NCI-H748 treated with DMSO at 0.1 percent for 48 hours (cell line): ENCODE data around the gene USP26.
"Not testable (repeated sequence)": the region's sequence is repeated elsewhere in the genome, so short reads cannot be mapped to it uniquely, and the experiment has no call there.

ENCODE experiments used
- DNase-seq: peaks from one replicate; lab custom pipeline; 2025; lab: John Stamatoyannopoulos, UW

USP26 gene

DNA sequence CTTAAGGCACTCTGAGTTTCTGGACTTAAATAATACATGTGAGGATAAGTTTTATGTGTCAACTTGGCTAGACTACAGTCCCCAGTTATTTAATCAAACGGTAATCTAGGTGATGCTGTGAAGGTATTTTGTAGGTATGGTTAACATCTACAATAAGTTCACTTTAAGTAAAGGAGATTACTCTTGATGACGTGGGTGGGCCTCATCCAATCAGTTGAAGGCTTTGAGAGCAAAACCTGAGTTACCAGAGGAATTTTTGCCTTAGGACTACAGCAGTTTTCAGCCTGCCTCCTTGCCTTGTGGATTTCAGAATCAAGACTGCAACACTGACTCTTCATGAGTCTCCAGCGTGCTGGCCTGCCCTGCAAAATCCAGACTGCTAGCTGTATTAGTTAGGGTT is 78.7 kb downstream of the USP26 start:
- DNase-seq = no peak

DNA sequence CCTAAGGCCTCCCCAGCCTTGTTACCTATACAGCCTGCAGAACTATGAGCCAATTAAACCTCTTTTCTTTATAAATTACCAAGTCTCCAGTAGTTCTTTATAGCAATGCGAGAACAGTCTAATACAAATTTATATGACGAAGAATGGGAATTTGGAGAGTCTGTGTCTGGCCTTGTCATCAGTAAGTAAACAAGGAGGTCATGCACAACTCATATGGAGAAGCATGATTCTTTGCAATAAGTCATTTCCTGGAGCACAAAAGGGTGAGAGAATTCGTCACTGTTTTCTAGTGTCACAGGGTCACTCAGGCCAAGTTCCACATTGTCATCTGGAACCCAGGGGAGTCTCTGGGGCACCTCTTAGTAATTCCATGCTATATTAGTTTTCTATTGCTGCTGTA is 89.5 kb downstream of the USP26 start:
- DNase-seq = no peak

DNA sequence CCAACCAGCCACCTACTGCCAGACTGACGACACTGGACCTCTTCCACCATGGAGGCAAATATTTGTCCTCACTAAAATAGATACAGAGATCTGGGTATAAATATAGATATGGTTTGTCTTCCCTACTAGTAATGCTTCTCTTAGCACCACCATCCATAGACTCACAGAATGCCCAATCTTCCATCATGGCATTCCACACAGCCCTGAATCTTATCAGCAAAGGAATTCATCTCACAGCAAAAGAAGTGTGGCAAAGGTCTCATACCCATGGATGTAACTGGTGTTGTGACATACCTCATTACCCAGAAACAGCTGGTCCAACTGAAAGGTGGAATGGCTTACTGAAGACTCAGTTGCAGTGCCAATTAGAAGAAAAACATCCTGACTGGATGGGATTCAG is 91.3 kb downstream of the USP26 start:
- no peak for DNase-seq

DNA sequence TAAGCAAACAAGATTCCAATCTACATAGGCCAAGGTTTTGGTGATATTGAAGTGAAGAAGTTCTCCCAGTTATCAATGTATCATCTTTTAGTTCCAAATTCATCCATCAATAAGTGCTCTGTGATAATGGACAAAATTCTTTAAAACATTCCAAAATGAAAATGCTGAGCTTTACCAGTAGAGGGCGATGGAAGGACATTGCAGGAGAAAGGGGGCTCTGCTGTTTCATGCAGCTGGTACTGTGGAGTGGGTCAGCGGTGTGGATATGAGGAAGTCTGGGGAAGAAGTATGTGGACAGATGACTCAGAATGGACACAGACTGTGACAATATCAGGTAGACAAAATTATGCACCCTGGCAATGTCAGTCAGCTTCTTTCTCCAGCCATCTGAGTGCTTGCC is 91.9 kb downstream of the USP26 start:
- no peak for DNase-seq

DNA sequence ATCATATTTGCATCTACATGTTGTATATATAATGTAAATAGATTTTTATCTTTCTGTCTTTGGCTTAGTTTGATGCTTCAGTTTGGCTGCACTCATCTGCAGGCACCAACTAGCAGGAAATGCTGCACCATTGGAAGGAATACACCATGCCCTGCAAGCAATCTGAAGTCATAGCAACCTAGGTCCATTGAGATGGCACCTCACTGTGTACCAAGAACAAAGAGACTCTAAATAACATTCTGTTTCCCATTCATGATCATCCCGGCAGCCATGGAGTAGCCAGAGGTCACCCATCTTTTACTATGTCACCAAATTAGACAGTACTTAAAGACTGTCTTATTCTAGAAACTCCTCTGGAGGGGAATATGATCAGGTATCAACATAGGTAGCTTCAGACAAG is 97.7 kb downstream of the USP26 start:
- no peak for DNase-seq

DNA sequence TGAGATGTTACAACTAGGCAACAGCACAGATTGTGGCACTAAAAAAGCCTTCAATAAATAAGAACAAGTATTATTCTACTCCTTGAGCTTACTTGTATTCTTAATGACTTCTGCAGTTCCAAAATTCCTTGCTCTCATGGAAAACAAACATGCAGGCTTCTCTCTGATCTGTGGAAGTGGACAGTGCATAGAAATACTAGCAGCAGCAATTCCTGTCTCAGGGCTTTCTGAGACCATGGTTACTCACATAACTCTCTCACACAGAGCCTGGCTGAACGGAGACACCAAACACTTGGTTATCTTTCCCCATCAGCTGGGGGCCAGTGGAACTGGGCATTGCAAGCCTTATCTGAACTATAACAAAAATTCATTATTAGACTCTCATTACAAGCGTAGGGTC is 106.1 kb downstream of the USP26 start:
- no peak for DNase-seq

DNA sequence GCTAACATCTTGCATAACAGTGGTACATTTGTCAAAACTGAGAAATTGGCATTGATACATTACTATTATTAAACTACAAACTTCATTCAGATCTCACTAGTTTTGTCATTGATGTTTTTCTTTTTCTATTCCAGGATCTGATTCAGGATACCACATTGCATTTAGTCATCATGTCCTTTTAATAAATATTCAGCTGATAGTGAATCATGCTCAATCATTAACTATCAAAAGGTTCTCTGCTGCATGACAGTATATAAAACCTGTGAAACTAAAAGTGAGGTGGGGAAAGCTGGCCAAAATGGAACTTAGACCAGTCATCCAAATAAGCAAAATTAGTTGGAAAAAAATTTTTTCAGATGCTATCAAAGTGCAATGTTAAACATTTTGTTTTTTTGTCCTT is 110.4 kb downstream of the USP26 start:
- DNase-seq = no peak

DNA sequence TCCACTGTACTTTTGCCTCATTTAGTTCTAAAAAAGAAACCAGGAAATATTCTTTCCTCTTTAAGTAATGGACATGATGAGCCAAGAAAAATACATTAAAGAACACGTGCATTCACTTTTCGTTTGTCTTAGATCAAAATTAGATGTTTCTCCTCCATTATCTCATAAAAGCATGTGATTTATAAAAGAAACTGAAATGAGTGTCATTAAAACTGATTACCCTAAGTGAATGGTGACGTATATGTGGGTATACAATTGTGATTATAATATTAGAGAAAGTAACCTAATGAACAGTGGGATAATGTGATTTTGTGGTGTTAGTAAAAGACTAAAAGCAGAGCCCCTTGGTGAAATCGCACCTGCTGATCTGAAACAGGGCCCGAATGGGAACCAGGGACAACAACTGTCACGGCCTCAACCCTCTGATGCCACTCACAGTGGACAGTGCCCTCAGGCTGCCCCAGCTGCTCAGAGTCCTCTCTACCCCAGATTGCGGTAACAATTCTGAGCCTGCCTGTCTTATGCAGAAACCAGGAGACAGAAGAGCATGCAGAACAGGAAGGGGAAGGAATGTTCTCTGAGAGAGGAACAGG is 112.8 kb downstream of the USP26 start:
- no peak for DNase-seq

DNA sequence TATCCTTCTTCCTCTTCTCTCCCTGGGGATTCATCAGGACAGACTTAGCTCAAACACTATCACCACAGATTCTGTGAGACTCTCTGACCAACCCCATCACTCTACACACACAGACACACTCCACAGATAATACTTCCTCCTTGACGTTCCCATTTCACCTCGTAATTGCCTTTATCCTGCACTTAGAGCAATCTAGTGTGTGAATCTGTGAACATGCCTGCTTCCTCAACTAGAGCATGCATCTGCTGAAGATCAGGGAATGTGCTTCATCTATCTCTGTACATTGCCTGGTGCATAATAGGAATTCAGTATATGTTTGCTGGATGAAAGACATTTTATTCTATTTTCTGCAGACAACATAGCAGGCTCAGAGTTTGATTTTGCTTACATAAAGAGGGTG is 113.4 kb downstream of the USP26 start:
- DNase-seq = no peak

DNA sequence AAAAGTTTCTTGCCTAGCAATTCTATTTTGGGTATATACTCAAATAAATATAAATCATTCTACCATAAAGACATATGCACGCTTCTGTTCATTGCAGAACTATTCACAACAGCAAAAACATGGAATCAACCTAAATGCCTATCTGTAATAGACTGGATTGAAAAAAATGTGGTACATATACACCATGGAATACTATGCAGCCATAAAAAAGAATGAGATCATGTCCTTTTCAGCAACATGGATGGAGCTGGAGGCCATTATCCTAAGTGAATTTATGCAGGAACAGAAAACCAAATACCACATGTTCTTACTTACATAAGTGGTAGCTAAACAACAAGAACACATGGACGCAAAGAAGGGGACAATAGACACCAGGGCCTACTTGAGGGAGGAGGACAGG is 116.9 kb downstream of the USP26 start:
- not testable (repeated sequence) for DNase-seq
